ENCODE results near the gene RORC. TPM values are rescaled to one million over a fixed set of nuclear protein-coding genes. Genes with fewer than 3 reads are reported as not detected.
A peak's percentile ranks its signal among the peaks of the same experiment; 100 is the strongest.

RORC gene
- total RNA-seq, 2 donors from 2014 or later, result 18.3 TPM

DNA sequence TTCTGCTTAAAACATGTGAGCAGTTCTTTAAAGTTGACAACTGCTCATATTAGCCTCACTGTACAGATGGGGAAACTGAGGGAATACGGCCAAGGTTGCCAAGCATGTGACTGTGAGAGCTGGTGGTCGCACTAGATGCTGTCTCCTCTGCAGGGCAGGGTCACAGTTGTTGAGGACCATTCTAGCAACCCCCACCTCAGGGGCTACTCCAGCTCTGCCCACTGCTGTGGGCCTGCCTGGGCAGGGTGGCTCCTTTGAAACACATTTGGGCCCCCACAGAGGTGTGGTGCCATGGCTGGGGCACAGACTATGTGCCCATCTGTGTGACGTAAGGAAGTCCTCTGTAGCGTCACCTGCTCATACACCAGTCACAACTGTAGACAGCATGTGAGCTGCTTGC lies 21.1 kb upstream of the RORC start:
- intact Hi-C loops (cut with DNase I, micrococcal nuclease), result no loop called here
- DNase-seq, result no peak
- ATAC-seq, result no peak

DNA sequence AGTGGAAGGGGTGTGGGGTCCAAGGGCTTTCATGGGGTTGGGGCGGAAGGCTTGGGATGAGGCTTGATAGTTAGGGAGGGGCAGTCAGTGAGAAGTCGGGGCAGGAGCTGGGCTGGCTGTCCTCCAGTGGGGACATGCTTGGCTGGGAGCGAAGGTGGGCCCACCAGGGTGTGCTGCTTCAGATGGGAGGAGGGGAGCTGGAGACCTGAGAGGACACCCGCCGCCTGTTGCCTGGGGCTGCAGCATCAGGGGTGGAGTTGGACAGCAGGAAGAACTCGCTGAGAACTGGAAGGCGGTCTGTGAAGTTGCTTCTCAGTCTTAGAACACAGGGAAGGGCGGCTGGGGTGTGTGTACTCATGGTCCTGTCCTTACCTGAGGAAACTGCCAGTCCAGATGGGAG lies 20.3 kb upstream of the RORC start:
- intact Hi-C loops (cut with DNase I, micrococcal nuclease), result no loop called here
- no peak for DNase-seq
- ATAC-seq, result no peak

DNA sequence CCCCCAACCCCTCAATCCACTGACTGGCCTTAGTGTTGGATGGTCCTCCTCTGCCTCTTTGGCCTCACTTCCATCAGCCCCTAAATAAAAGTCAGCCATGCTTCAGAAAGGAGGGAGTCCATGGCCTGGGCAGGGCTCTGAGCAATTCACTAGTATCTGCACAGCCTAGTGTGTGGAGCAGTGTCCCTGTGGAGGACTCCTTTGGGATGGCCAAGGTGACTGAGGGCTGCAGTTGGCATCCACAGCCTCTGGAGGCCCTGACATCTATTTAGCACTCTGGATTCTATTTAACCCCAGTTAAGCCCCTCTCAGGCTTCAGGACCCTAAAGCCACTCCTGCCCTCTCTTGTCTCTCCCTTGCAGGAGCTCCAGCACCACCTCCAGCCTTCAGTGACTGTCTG lies 18.3 kb upstream of the RORC start:
- intact Hi-C loops (cut with DNase I, micrococcal nuclease), result no loop called here
- no peak for DNase-seq
- ATAC-seq, result no peak

DNA sequence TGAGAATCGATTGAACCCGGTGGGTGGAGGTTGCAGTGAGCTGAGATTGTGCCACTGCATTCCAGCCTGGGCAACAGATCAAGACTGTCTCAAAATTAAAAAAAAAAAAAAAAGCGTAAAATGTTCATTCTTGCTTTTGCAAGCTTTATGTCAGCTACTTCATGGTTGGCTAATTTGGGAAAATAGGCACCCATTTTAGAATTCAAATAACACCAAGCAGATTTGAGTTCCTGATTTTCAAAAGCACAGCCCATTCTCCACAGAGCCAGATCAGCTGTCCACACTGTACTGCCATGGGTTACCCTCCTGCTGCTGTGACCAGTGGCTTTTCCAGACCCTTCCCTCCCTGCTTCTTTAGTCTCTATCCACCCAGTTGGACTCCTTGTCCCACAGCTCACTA lies 17.5 kb upstream of the RORC start:
- no peak for DNase-seq
- no peak for ATAC-seq
- intact Hi-C loops (cut with DNase I, micrococcal nuclease), result no loop called here

DNA sequence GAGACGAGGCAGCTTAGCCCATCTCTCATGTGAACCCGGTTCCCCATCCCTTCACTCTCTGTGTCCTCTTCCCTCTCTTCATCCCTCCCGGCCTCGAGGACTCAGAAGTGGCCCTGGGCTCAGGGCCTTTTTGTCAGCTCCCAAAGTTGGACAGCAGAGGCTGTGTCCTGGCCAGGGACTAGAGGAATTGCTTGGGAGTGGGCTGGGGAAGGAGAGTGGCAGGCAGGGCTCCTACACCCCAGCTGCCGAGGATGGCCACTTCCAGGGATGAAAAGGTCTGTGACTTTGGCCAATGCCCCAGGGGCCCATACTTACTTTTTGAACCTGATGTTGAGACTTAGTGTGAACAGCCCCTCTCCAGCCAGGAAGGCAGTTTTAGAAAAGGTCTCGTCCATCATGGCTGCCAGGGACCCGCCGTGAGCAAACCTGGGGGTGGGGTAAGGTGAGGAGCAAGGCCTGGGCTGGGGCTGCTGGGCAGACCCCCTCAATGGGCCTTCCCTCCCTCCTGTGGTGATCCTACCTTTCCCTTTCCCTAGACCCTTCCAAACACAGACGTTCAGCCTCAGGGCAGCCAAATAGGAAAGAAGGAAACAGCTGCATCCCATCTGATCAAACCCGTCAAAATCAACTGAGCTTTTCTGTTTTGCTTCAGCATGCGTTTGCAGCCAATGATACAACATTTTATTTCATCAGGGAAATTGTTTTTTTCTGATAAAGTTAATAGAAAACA lies 16.4 kb upstream of the RORC start:
- ATAC-seq, result no peak

DNA sequence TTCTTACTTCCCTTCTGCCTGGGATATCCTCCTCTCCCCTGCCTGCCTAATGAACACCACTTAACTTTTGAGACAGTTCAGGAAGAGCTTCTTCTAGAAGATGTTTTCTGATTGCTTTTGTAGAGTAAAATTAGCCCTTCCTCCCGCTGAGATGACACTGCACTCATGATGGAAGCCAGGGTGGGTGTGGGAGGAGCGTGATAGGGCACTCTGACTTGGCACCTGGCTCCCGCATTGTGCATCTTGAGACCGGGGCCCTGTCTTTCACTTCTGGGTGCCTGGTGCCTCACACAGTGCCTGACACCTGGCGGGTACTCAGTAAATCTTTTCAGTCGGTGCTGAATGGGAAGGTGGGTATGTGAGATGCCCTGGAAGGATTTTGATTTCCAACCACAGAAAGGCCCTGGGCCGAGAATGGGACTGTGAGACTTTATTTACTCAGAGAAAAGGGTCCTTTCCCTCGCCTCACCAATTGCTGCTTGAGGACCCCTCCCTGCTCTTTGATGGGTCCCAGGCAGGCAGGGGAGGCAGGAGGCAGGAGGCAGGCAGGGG lies 15.2 kb upstream of the RORC start:
- DNase-seq, result no peak

More for the DNA sequence above, 16.4 kb upstream of the RORC start:
- no peak for DNase-seq
- intact Hi-C loops (cut with DNase I, micrococcal nuclease), result no loop called here

DNA sequence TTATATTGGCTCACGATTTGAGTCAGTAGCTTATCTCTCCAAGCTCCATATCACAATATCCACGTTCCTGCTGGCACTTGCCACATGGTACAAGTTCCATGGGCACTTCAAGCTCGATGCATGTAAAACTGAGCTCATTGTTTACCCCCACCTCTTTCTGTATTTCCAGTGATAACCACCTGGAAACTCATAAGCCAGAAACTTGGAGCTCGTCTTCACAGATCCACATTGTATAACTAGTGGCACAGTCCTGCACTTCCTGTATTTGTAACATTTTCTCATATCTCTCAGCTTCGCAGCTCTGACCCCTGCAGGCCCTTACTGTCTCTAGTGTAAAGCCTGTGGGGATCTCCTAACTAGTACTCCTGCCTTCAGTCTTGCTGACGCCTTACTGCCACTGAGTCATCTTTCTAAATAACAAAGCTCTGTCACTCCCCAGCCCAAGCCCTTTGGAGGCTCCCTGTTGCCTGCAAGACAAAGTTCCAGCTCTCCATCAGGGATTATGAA lies 14.5 kb upstream of the RORC start:
- intact Hi-C loops (cut with DNase I, micrococcal nuclease), result no loop called here
- ATAC-seq (no peak), DNase-seq (no peak)

More for the DNA sequence above, 15.2 kb upstream of the RORC start:
- intact Hi-C loops (cut with DNase I, micrococcal nuclease), result no loop called here
- ATAC-seq, result no peak

DNA sequence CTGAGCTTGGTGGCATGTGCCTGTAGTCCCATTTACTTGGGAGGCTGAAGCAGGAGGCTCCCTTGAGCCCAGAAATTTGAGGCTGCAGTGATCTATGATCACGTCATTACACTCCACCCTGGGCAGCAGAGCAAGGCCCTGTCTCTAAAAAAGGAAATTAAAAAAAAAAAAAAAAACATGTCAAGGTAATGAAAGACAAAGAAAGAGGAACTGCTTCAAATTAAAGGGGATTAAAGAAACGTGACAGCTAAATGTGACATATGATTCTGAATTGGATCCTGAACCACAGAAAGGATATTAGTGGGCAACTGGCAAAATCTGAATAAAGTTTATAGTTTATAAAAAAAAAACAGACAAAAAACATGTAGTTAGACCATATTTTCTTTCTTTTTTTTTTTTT lies 11.8 kb upstream of the RORC start:
- DNase-seq (no peak), ATAC-seq (no peak)
- intact Hi-C loops (cut with DNase I, micrococcal nuclease), result no loop called here

DNA sequence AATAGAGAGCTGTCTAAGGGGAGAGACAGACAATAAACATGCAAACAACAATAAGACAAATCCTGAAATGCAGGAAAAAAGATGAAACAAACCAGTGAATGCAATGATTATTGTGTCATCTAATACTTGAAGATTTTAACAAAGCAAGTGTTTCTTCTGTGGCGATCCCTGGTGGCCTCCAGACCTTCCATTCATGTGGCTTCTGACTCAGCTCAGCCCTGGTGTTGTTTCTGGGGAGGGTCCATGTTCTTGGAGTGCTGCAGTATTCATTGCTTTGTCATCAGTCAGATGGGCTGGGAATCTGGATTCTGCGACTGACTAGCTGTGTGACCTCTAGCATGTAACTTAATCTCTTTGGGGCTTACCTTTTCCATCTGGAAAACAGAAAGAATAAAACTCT lies 9.5 kb upstream of the RORC start:
- no peak for ATAC-seq
- intact Hi-C loops (cut with DNase I, micrococcal nuclease), result no loop called here
- DNase-seq, result no peak

DNA sequence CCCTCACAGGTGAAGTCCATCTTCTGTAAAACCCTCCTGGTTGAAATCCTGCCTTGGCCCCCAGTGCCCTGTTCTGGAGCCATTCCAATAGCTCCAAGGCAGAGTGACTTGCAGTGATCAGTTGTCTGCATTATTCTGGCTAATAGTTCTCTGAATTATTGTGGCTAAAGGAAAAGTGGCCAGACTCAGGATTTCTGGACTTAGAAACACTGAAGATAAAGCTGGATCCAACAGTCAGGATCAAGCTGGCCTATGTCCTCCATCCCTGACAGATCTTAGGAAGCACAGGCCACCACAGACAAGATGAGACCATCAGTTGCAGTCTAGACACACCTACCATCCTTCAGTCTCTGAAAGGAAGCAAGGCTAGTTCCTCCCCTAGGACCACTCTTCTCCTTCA lies 8.8 kb upstream of the RORC start:
- DNase-seq (no peak), ATAC-seq (no peak)
- intact Hi-C loops (cut with DNase I, micrococcal nuclease), result no loop called here

DNA sequence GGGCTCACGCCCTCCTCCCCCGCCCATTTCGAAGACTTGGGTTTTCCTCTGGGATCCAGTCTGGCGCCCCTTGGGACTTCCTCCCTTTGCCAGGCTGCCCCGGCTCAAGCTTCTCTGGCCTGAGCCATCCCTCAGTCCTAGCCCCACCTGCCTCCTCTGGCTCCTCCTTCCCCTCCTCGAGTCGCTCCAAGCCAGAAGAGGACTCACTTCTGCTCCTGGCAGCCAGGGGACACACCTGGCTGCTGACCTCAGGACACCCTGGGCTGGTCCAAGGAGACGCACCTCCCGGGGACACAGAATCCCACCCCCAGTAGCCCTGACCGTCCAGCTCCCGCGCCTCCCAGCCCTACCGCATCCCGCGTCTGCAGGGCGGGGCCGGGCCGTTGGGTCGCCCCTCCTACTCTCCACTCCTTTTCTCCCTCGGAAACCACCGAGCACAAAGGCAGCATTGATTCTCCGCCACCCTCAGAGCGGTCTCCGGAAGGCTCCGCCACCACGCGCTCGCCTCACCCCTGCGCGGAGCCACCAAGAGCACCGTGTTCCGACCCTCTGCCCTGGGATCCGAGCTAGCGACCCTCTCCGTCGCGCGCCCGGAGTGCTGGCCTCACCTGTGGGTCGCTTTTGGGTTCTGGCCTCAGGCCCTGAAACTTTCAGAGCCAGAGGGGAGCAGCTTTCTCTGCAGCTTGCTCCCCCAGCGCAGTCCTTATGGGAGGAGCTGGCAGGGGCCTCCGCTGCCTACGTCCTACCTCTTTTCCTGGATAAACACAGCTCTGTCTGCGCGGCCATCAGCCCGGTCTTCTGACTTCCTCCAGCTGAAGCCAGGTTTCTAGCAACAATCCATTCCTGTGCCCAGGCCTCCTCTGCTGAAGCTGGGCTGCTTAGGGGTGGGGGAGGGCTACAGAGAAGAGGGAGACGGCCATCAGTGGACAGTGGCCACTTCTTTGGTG lies 8.1 kb upstream of the RORC start, which contains the start of gene C2CD4D:
TSS of gene C2CD4D (minus strand) at position 364 of the 947 bp plus-strand sequence. CDS start 831 bp downstream, outside the sequence.
- peak; percentile 84 to 86 for DNase-seq
- intact Hi-C loops (cut with DNase I, micrococcal nuclease), result no loop called here
- ATAC-seq, result peak; percentile 79

DNA sequence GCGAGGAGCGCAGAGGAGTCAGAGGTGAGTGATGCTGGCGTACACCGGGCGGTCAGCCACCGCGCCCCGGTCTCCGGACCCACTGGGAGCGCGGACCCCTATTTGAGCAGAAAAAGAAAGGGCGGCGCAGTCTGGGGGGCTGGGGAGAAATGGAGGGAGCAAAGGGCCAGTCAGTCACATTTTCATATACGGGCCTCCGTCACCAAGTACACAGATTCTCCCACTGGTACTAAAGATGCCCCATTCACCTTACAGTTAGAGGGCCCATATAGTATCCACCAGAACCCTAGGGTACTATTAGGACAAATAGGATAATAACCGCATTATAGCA lies 7.4 kb upstream of the RORC start:
- ATAC-seq (no peak), DNase-seq (no peak)
- intact Hi-C loops (cut with DNase I, micrococcal nuclease), result no loop called here

DNA sequence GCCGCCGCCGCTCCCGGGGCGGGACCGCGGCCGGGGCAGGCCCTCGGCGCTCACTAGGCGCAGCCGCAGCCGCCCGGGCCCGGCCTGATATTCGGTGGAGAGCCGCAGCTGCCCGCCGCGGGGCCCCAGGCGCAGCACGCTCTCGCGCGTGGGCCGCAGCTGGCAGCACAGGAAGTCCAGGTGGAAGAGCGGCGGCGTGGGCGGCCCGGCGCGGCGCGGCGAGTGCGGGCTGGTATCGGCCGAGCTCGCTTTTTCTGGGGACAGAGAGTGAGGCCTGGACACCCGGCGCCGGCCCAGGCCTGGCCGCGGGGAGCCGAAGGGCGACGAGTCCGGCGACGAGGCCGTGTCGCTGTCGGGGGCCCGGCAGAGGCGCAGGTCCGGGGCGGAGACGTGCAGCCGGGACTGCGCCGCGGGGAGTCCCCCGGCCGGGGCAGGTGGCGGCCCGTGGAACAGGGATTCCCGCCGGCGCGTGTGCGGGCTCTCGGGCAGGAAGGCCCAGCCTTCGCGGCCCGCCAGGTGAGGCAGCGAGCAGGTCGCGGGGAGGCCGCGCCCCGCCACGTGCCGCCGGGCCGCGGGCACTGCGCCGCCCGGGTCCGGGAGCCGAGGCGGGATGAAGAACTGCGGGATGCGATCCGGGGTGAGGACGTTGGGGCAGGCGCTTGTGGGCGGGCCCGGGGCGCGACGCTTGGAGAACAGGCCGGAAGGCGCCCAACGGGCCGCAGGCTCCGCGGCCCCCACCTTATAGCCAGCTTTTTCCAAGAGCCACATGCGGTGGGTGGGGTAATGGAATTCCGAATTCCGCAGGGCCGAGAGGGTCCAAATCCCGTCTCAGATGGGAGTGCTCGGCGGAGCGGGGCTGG lies 6.8 kb upstream of the RORC start:
- DNase-seq, result peak in 1 of 2 donors; percentile 35
- intact Hi-C loops (cut with DNase I, micrococcal nuclease), result no loop called here
- ATAC-seq, result no peak

DNA sequence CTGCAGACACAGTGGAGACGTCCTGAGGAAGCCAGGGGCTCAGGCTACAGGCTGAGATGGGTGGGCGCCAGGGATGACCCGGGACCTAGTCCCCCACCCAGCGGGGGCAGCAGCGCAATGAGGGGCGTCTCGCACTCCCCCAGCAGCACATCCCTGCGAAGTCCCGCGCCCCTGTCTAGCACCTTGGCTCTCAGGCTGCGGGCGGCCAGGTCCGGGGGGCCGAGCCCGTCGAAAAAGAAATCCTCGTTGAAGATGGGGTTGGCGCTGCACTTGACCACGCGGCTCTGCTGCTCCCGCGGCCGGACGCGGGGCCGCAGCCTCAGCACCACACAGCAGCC lies 6.3 kb upstream of the RORC start:
- peak in 1 of 2 donors; percentile 33 for DNase-seq
- ATAC-seq, result no peak
- intact Hi-C loops (cut with DNase I, micrococcal nuclease), result no loop called here

DNA sequence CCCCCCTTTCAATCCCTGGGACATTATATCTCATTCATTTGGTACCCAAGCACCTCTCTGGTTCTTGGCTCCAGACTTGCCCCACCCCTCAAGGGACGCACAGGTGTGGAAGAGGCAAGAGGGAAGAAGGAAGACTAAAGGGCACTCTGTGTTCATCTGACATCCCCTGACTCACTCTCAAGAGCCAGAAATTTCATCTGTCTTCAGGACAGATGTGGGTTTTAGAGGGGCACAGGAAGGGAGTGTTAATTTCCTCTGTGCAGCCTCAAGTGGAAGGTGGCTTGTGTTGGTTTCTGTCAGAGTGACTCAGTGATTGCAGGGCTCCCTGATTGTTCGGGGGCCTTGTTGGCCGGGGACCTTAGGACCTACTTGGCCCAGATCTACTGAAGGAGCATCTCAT lies 5.6 kb upstream of the RORC start:
- peak; percentile 7 for ATAC-seq
- intact Hi-C loops (cut with DNase I, micrococcal nuclease), result no loop called here
- DNase-seq, result peak in 1 of 2 donors; percentile 75

DNA sequence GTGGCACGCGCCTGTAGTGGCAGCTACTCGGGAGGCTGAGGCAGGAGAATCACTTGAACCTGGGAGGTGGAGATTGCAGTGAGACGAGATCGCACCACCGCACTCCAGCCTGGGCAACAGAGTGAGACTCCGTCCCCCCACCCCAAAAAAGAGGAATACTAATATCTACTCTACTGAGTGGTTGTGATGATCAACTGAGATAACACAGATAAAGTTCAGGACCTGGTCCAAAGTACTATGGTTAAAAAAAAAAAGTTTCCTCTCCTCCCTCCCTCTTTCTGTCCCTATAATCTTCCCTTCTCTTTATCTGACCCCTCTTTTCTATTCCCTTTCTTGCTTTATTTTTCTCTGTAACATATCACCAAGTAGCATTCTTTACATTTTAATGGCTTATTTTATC lies 4.0 kb upstream of the RORC start:
- no peak for ATAC-seq

DNA sequence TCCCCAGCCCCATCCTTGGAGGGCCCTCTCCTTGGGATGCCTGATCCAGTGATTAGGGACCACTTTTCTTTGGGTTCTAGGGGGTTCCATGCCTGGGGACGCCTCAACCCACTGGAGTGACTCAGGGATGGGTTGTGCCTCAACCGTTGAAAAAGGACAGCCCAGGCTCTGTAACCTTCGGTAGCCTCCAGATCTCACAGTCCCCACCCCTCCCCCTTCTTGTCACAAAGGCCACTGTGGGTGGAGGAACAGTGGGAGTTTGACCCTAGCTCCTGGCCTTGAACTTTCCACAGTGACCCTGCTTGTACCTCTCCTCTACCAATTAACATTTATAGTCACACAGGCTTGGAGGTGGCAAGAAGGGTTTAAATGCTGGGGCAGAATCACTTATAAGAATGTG lies 2.6 kb upstream of the RORC start:
- ATAC-seq, result no peak
- intact Hi-C loops (cut with DNase I, micrococcal nuclease), result no loop called here
- DNase-seq, result no peak

More for the DNA sequence above, 4.0 kb upstream of the RORC start:
- DNase-seq, result no peak
- intact Hi-C loops (cut with DNase I, micrococcal nuclease), result no loop called here

DNA sequence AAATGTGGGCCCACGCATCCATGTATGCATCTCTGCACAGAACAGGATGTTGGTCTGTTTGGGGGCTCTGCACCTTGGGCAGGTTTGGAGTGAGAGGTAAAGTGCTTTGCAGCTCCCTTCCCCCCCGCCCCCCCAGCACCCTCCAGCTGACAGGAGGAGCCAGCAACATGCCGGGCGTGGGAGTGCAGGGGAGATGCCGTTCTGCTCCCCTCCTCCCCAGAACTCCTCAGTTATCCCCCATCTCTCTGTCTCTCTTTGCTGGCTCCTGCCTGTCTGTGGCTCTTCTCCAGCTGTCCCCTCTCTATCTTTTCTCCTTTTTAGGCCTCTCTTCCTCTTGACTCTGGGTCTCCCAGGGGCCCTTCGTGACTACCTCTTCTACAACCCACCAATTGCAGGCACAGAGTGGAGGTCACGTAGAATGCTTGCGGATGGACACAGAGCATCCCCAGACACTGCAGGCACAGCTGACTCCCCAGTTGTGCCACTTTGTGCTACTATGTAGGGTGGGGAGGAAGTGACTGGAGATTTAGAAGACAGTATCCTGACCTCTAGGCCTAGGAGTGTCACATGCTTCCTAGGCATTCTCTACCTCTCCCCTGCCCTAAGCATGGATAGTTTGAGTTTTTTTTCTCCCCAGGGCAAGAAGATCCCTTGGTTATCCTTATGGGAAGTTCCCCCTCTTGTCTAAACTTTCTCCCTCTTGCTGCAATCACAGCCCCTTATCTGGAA lies 1.7 kb upstream of the RORC start:
- intact Hi-C loops (cut with DNase I, micrococcal nuclease), result no loop called here
- ATAC-seq (no peak), DNase-seq (no peak)
